ENCODE data around the gene ARHGEF37. TPM values are rescaled to one million over a fixed set of nuclear protein-coding genes. Genes with fewer than 3 reads are reported as not detected.

The ARHGEF37 gene
- total RNA-seq, 2 experiments from 2014 or later: 1.1 TPM

DNA sequence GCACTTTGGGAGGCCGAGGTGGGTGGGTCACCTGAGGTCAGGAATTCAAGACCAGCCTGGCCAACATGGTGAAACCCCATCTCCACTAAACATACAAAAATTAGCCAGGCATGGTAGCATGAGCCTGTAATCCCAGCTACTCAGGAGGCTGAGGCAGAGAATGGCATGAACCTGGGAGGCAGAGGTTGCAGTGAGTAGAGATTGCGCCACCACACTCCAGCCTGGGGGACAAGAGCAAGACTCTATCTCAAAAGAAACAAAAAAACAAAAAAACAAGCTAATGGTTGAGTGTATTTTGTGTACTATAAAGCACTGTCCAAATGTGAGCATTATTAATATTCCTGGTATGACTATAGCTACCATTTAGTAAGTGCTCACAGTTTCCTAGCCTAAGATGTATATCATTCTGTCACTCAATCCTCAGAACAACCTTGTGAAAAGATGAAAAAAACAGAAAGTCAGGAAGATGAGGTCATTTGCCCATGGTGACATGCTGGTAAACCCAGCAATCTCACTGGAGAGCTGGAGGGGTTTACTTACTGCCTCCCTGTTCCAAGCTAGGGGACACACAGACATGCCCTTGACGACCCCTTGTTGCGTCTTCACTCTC is 27.7 kb downstream of the ARHGEF37 start:
- intact Hi-C loops (cut with micrococcal nuclease): no loop called here
- ChIA-PET POLR2A (interaction anchor here (1.2 kb wide), 1 partner anchor 119 kb away, joined by 3 read pairs; no protein-coding TSS in a partner anchor), CTCF (interaction anchor here (0.8 to 2.2 kb wide), 6 partner anchors 10 to 59 kb away, joined by 3 to 10 read pairs (median 4); no protein-coding TSS in a partner anchor)
- no peak overlapping the region for H3K4me3 Mint-ChIP-seq
- H3K27ac Mint-ChIP-seq: no peak overlapping the region
- peaks cover under 1% of the 10 kb centered on the region for H3K27me3 Mint-ChIP-seq
- TF ChIP-seq CTCF (IDR thresholded peaks at IDR 0.05): no peak
- no peaks in the 10 kb centered on the region for H3K36me3 Mint-ChIP-seq (ENCODE audit: low read depth)
- ATAC-seq: no peak
- H3K4me1 Mint-ChIP-seq (ENCODE audit: low read depth): peaks cover 3% of the 10 kb centered on the region
- no peak for DNase-seq
- no peaks in the 10 kb centered on the region for H3K9me3 Mint-ChIP-seq

DNA sequence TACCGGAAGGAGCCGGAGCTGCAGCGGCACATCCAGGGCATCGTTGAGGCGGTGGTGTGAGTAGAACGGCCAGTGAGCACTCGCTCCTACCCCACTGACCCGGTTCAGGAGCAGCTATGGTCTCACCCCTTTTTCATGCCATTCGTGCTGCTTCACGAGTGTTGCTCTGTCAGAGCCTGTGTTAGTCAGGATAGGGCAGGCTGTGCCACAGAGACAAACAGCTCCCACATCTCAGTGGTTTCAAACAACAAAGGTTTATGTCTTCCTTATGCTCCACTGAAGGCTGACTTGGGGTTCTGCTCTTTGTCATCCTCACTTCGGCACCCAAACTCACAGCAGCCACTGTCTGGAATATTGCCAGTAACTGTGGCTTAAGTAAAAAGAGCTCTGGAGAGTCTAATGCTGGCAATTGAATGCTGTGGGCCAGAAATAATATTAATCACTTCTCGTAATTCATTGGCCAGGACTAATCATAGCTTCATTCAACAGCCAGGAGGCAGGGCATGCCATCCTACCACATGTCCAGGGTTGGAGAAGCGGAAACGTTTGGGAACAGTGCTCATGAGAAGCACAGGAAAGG is 28.4 kb downstream of the ARHGEF37 start:
- Mint-ChIP-seq H3K27ac (no peak overlapping the region), H3K36me3 (ENCODE audit: low read depth) (no peaks in the 10 kb centered on the region), H3K4me3 (no peak overlapping the region), H3K4me1 (ENCODE audit: low read depth) (peaks cover 3% of the 10 kb centered on the region), H3K9me3 (no peaks in the 10 kb centered on the region), H3K27me3 (peaks cover 3% of the 10 kb centered on the region)
- ATAC-seq: no peak
- no peak for DNase-seq
- intact Hi-C loops (cut with micrococcal nuclease): no loop called here
- CTCF ChIA-PET: interaction anchor here (1.1 to 2.2 kb wide), 4 partner anchors 9 to 242 kb away, joined by 3 to 10 read pairs (median 5); no protein-coding TSS in a partner anchor
- TF ChIP-seq CTCF (IDR thresholded peaks at IDR 0.05): no peak
- POLR2A ChIA-PET: interaction anchor here (0.6 to 1.2 kb wide), 2 partner anchors 120 to 356 kb away, joined by 3 to 4 read pairs; no protein-coding TSS in a partner anchor

GRCh38 chr5:149610589-149611255 is 29.4 kb downstream of the ARHGEF37 start:
- Mint-ChIP-seq H3K27ac (no peak overlapping the region), H3K9me3 (no peaks in the 10 kb centered on the region), H3K4me3 (no peak overlapping the region), H3K36me3 (ENCODE audit: low read depth) (no peaks in the 10 kb centered on the region), H3K4me1 (ENCODE audit: low read depth) (peaks cover 3% of the 10 kb centered on the region), H3K27me3 (peaks cover 3% of the 10 kb centered on the region)
- intact Hi-C loops (cut with micrococcal nuclease): no loop called here
- TF ChIP-seq CTCF (IDR thresholded peaks at IDR 0.05): no peak
- DNase-seq: no peak
- POLR2A ChIA-PET: no interaction called here
- CTCF ChIA-PET: interaction anchor here (1.1 to 2.2 kb wide), 5 partner anchors 8 to 349 kb away, joined by 4 to 10 read pairs (median 4); no protein-coding TSS in a partner anchor
- ATAC-seq: no peak

DNA sequence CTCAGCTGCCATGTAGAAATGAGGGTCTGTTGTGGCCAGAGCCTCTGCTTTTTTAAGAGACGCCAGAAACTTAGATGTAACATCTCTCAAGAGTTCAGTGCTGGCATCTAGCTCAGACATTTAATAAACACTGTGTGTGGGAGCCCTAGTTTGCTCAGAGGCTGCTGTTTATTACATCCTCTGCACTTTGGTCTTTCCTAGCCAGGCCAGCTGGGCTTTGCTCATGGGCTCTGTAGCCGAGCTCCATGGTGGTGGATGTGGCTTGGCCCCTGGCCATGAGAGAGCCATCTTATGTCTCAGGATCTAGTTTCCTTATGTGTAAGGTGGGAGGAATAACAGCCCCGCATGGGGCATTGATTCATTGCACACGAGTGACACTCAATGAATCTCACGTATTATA is 30.0 kb downstream of the ARHGEF37 start:
- no peak overlapping the region for H3K27ac Mint-ChIP-seq
- POLR2A ChIA-PET: no interaction called here
- no peaks in the 10 kb centered on the region for H3K9me3 Mint-ChIP-seq
- no peaks in the 10 kb centered on the region for H3K36me3 Mint-ChIP-seq (ENCODE audit: low read depth)
- DNase-seq (no peak), ATAC-seq (no peak)
- H3K4me1 Mint-ChIP-seq (ENCODE audit: low read depth): peaks cover 3% of the 10 kb centered on the region
- H3K4me3 Mint-ChIP-seq: no peak overlapping the region
- intact Hi-C loops (cut with micrococcal nuclease): no loop called here
- CTCF ChIA-PET: interaction anchor here (1.1 to 1.5 kb wide), 2 partner anchors 241 to 348 kb away, joined by 4 read pairs; no protein-coding TSS in a partner anchor
- TF ChIP-seq CTCF (IDR thresholded peaks at IDR 0.05): no peak
- peaks cover 3% of the 10 kb centered on the region for H3K27me3 Mint-ChIP-seq
